HG02763 (cell line): ENCODE results near the gene ZNF79.

ENCODE experiments used
- ATAC-seq: cut with Tn5 transposase; IDR thresholded peaks from one replicate; pipeline ENCODE4 v1.9.1; 2021; ENCODE audit warnings: mild to moderate bottlenecking, moderate library complexity; ENCODE audit not compliant: unreplicated experiment

ZNF79 gene

GRCh38 chr9:127423934-127424675, at the start of gene ZNF79:
Gene ZNF79 (plus strand): TSS chr9:127424382. CDS start chr9:127424788, 406 bp downstream.
- ATAC-seq, result peak; percentile 88

GRCh38 chr9:127380479-127380878, 43.7 kb upstream of the ZNF79 start:
- ATAC-seq, result no peak

GRCh38 chr9:127382541-127382940, 41.6 kb upstream of the ZNF79 start:
- no peak for ATAC-seq

GRCh38 chr9:127384016-127384730, 40.0 kb upstream of the ZNF79 start:
- no peak for ATAC-seq

GRCh38 chr9:127384901-127385300, 39.3 kb upstream of the ZNF79 start:
- no peak for ATAC-seq

GRCh38 chr9:127386249-127386648, 37.9 kb upstream of the ZNF79 start:
- no peak for ATAC-seq

GRCh38 chr9:127386981-127387380, 37.2 kb upstream of the ZNF79 start:
- ATAC-seq, result no peak

- ATAC-seq, result peak; percentile 61
Observed at GRCh38 chr9:127388037-127388855, 35.9 kb upstream of the ZNF79 start.

- no peak for ATAC-seq
Observed at GRCh38 chr9:127388856-127389238, 35.3 kb upstream of the ZNF79 start.

GRCh38 chr9:127389381-127390247, 34.6 kb upstream of the ZNF79 start:
- ATAC-seq, result no peak

- no peak for ATAC-seq
Observed at GRCh38 chr9:127390248-127390545, 34.0 kb upstream of the ZNF79 start.

GRCh38 chr9:127390563-127390962, 33.6 kb upstream of the ZNF79 start:
- no peak for ATAC-seq

- ATAC-seq, result no peak
Observed at GRCh38 chr9:127392166-127392565, 32.0 kb upstream of the ZNF79 start.

- no peak for ATAC-seq
Observed at GRCh38 chr9:127392976-127393375, 31.2 kb upstream of the ZNF79 start.

- ATAC-seq, result no peak
Observed at GRCh38 chr9:127393645-127394044, 30.5 kb upstream of the ZNF79 start.

- ATAC-seq, result no peak
Observed at GRCh38 chr9:127395497-127396252, 28.5 kb upstream of the ZNF79 start.

GRCh38 chr9:127396253-127396807, 27.9 kb upstream of the ZNF79 start:
- ATAC-seq, result no peak

- peak; percentile 94 for ATAC-seq
Observed at GRCh38 chr9:127396808-127397645, 27.2 kb upstream of the ZNF79 start, which contains the start of gene SLC2A8. Gene SLC2A8 (plus strand): TSS chr9:127397169. CDS start chr9:127397231, 62 bp downstream.
